Smooth muscle cell of trachea (primary cell): ENCODE measurements around the gene CAPN12. TPM values are rescaled to one million over a fixed set of nuclear protein-coding genes. Genes with fewer than 3 reads are reported as not detected.

ENCODE experiments used
- total RNA-seq: library from RNA; depleted of rRNA; stranded (reverse); fragments of >200 nt; gene quantifications from 2 replicates; pipeline ENCODE4 v1.2.1, GENCODE V29; 2014

CAPN12 gene, protein sequence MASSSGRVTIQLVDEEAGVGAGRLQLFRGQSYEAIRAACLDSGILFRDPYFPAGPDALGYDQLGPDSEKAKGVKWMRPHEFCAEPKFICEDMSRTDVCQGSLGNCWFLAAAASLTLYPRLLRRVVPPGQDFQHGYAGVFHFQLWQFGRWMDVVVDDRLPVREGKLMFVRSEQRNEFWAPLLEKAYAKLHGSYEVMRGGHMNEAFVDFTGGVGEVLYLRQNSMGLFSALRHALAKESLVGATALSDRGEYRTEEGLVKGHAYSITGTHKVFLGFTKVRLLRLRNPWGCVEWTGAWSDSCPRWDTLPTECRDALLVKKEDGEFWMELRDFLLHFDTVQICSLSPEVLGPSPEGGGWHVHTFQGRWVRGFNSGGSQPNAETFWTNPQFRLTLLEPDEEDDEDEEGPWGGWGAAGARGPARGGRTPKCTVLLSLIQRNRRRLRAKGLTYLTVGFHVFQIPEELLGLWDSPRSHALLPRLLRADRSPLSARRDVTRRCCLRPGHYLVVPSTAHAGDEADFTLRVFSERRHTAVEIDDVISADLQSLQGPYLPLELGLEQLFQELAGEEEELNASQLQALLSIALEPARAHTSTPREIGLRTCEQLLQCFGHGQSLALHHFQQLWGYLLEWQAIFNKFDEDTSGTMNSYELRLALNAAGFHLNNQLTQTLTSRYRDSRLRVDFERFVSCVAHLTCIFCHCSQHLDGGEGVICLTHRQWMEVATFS
- total RNA-seq, result 0.15 and 0.17 TPM in 2 replicates

DNA sequence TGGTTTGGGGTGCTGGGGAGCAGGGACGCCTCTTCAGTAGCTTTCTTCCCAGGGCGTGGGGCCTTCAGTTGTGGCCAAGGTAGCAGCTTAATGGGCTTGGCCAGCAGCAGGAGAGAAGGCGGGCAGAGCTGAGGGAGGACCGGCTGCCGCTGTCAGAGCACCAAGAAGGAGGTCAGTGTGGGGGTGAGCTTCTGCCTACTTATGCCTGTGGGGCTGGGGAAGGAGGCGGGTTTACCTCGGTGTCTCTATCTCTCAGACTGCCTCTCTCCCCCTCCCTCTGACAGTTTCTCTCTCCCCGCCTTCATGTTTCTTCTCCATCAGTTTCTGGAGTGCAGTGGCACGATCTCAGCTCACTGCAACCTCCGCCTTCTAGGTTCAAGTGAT, at the start of gene CAPN12:
Gene CAPN12, minus strand, starts transcription at position 177 of the 384 bp plus-strand sequence. CDS start 309 bp downstream, outside the sequence.

DNA sequence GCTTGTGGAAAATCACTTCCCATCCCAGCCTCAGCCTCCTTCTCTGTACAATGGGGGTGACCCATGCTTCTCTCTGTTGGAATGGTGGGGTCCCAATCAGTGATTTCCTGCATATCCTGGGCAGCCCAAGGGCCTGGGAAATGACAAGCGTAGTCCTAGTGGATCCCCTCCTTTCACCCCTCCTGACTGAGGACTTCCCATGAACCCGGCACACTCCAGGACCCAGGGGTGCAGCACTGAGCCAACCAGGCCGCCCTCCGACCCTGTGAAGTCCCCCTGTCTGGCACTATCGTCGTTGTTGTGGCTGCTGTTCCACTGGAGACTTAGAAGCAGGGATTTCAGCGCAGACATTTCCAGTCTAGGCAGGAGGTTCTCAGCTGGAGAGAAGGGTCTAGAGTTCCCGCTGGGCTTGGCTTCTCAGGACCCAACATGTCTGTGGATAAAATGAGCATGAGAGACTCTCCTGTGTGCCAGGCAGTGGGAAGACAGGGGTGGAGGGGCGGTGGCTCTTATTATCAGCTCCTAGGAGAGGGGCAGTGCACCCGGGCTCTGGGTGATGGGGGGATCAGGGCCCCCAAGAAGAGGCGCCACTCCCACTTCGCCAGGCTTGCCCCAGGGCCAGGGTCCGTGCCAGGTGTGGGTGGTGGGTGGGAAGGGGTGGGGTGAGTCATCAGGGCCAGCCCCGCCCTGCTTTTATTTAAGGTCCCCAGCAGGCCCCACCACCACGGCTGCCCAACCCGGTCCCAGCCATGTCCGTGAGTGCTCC, 44.4 kb upstream of the CAPN12 start, which contains the start of gene LGALS7B:
Gene LGALS7B, plus strand, starts transcription at position 723 of the 766 bp plus-strand sequence. Its CDS starts 27 bp downstream, at position 750.

DNA sequence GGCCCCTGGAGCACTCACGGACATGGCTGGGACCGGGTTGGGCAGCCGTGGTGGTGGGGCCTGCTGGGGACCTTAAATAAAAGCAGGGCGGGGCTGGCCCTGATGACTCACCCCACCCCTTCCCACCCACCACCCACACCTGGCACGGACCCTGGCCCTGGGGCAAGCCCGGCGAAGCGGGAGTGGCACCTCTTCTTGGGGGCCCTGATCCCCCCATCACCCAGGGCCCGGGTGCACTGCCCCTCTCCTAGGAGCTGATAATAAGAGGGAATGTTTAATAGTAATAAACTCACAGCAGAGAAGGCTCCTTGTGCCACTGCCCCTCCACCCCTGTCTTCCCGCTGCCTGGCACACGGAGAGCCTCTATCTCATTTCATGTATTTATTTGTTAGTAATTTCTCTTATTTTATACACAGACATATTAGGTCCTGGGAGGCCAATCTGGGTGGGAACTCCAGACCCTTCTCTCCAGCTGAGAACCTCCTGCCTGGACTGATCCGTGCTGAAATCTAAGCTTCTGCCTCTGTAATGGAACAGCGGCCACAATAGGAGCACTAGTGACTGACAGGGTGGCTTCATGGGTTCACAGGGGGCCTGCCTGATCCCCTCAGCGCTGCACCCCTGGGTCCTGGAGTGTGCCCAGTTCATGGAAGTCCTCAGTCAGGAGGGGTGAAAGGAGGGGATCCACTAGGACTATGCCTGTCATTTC, 29.3 kb upstream of the CAPN12 start, which contains the start of gene LGALS7:
Gene LGALS7, minus strand, starts transcription at position 49 of the 709 bp plus-strand sequence. Its CDS starts 25 bp downstream, at position 24.

Other genes starting within 250 kb of the CAPN12 start
- 0.33 and 0.58 TPM in 2 replicates for gene MAP4K1, start 126.5 kb downstream of the CAPN12 start, total RNA-seq
- 329 and 465 TPM in 2 replicates for gene EIF3K, start 125.3 kb downstream of the CAPN12 start, total RNA-seq
- 345 and 354 TPM in 2 replicates for gene ACTN4, start 96.8 kb downstream of the CAPN12 start, total RNA-seq
- not detected in 2 replicates for gene LGALS7, start 29.0 kb upstream of the CAPN12 start, total RNA-seq
- 0.73 TPM in 1 of 2 replicates, not detected in the other for gene LGALS7B, start 44.7 kb upstream of the CAPN12 start, total RNA-seq
- gene LGALS4, start 68.5 kb upstream of the CAPN12 start, total RNA-seq, result not detected in 2 replicates
- 12.2 and 33.6 TPM in 2 replicates for gene ECH1, start 87.3 kb upstream of the CAPN12 start, total RNA-seq
- 259 and 326 TPM in 2 replicates for gene HNRNPL, start 105.5 kb upstream of the CAPN12 start, total RNA-seq
- 2.0 and 2.8 TPM in 2 replicates for gene RINL, start 133.8 kb upstream of the CAPN12 start, total RNA-seq
- 69.5 and 96.8 TPM in 2 replicates for gene SIRT2, start 155.1 kb upstream of the CAPN12 start, total RNA-seq
- 9.9 and 17.5 TPM in 2 replicates for gene NFKBIB, start 155.5 kb upstream of the CAPN12 start, total RNA-seq
- not detected in 2 replicates for gene CCER2, start 167.7 kb upstream of the CAPN12 start, total RNA-seq
- gene SARS2, start 186.3 kb upstream of the CAPN12 start, total RNA-seq, result 13.9 and 14.5 TPM in 2 replicates
- 24.5 and 35.5 TPM in 2 replicates for gene MRPS12, start 186.5 kb upstream of the CAPN12 start, total RNA-seq
- gene FBXO17, start 231.3 kb upstream of the CAPN12 start, total RNA-seq, result 28.1 and 49.3 TPM in 2 replicates